ENCODE results near the gene PRKCZ.
"Not testable (repeated sequence)": the region's sequence is repeated elsewhere in the genome, so short reads cannot be mapped to it uniquely, and the experiment has no call there.

Gene PRKCZ

DNA sequence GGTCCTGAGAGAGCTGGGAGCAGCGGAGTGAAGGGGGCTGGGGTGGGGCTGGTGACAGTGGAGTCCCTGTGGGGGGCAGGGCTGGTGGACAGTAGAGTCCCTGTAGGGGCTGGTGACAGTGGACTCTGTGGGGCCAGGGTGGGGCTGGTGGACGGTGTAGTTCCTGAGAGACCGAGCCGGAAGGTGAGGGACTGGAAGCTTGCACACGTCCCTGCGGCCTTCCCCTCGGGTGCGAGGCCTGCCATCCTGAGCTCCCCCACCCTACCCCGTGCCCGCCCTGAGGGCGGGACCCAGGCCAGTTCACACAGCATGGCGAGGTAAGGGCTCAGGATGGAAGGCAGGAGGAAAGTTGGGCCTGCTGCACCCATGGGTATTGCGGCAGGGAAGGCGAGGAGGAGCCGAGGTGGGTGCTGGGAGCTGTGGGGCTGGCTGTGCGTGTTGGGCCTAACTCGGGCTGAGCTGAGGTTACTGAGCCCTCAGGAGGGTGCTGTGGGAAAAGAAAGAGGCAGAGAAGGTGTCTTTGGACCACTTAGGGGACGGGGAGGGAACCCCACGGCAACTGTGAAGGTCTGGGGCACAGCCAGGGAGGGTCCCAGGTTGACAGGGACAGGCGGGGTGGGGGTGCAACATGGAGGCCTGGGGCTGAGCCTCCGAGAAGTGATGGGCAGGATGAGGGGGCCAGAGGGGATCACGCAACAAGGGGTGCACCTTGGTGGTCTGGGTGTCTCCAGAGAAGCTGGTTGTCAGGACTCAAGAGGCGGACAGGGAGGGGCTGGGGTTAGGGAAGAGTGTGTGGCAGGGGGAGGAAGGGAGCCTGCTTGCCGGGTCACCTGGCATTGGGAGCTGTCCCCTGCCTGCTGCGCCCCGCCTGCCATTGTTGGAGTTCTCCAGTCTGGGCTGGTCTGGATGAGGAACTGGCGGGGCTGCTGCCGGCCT is 60.8 kb downstream of the PRKCZ start:
- Histone ChIP-seq H3K9ac (ENCODE audit: low read length) (no peak overlapping the region), H2AFZ (ENCODE audit: low read depth, low read length) (no peak overlapping the region), H3K9me3 (ENCODE audit: insufficient read depth, low read length) (peaks cover 16% of the 10 kb centered on the region; the same call in 1 of the 2 replicates), H3K36me3 (replicated peaks; ENCODE audit: low read depth, low read length) (peaks cover 5% of the 10 kb centered on the region), H3K27ac (ENCODE audit: low read length) (no peak overlapping the region), H3K79me2 (ENCODE audit: low read length) (no peaks in the 10 kb centered on the region), H3K27me3 (ENCODE audit: low read depth, low read length) (peaks cover 5% of the 10 kb centered on the region; the same call in 1 of the 2 replicates), H3K4me2 (ENCODE audit: low read length) (no peak overlapping the region), H3K4me3 (ENCODE audit: low read length) (no peak overlapping the region), H4K20me1 (ENCODE audit: insufficient read depth, low read length) (no peaks in the 10 kb centered on the region), H3K4me1 (ENCODE audit: low read length) (peaks cover 14% of the 10 kb centered on the region)
- TF ChIP-seq EZH2phosphoT487 (IDR thresholded peaks at IDR 0.05; ENCODE audit: low read depth) = no peak
- TF ChIP-seq, protein P1, sequence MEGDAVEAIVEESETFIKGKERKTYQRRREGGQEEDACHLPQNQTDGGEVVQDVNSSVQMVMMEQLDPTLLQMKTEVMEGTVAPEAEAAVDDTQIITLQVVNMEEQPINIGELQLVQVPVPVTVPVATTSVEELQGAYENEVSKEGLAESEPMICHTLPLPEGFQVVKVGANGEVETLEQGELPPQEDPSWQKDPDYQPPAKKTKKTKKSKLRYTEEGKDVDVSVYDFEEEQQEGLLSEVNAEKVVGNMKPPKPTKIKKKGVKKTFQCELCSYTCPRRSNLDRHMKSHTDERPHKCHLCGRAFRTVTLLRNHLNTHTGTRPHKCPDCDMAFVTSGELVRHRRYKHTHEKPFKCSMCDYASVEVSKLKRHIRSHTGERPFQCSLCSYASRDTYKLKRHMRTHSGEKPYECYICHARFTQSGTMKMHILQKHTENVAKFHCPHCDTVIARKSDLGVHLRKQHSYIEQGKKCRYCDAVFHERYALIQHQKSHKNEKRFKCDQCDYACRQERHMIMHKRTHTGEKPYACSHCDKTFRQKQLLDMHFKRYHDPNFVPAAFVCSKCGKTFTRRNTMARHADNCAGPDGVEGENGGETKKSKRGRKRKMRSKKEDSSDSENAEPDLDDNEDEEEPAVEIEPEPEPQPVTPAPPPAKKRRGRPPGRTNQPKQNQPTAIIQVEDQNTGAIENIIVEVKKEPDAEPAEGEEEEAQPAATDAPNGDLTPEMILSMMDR (IDR thresholded peaks at IDR 0.05; ENCODE audit: low read depth, low read length) = no peak

- peaks cover 14% of the 10 kb centered on the region for H3K4me1 ChIP-seq (ENCODE audit: low read length)
- H3K9me3 ChIP-seq (ENCODE audit: insufficient read depth, low read length) = peaks cover 16% of the 10 kb centered on the region; the same call in 1 of the 2 replicates
- no peak overlapping the region for H3K9ac ChIP-seq (ENCODE audit: low read length)
- no peak overlapping the region for H3K4me3 ChIP-seq (ENCODE audit: low read length)
- H3K36me3 ChIP-seq (replicated peaks; ENCODE audit: low read depth, low read length) = peaks cover 5% of the 10 kb centered on the region
- peaks cover 5% of the 10 kb centered on the region; the same call in 1 of the 2 replicates for H3K27me3 ChIP-seq (ENCODE audit: low read depth, low read length)
- no peak overlapping the region for H3K4me2 ChIP-seq (ENCODE audit: low read length)
- no peak overlapping the region for H3K27ac ChIP-seq (ENCODE audit: low read length)
- no peak for TF ChIP-seq EZH2phosphoT487 (IDR thresholded peaks at IDR 0.05; ENCODE audit: low read depth)
- TF ChIP-seq, protein P1 (IDR thresholded peaks at IDR 0.05; ENCODE audit: low read depth, low read length) = no peak
- no peak overlapping the region for H2AFZ ChIP-seq (ENCODE audit: low read depth, low read length)
- H3K79me2 ChIP-seq (ENCODE audit: low read length) = no peaks in the 10 kb centered on the region
- no peaks in the 10 kb centered on the region for H4K20me1 ChIP-seq (ENCODE audit: insufficient read depth, low read length)
Measured at GRCh38 chr1:2111674-2112035, 61.4 kb downstream of the PRKCZ start.

DNA sequence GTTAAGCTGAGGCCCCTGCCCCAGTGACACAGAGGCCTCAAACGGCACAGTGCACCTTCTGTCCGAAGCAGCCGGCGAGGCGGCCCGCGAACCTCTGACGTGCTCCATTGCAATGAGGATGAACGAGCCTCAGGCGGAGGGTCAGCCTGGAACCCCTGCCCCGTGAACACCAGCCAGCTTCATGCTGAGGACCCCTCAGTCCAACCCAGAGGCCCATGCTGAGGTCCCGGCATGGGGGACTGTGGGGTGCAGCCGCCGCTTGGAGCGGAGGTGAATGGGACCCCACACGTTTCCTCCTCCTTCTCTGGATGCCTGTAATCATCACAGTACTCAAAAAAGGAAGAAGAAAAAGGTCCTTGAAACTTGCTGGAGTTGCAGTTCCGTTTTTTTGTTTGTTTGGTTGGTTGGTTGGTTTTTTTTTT is 62.1 kb downstream of the PRKCZ start:
- Histone ChIP-seq H3K36me3 (replicated peaks; ENCODE audit: low read depth, low read length) (peaks cover 5% of the 10 kb centered on the region), H3K4me2 (ENCODE audit: low read length) (peak overlapping the region; percentile 46), H3K4me3 (ENCODE audit: low read length) (peak overlapping the region; percentile 15; the same call in 1 of the 2 replicates), H3K27me3 (ENCODE audit: low read depth, low read length) (peaks cover 5% of the 10 kb centered on the region; the same call in 1 of the 2 replicates), H4K20me1 (ENCODE audit: insufficient read depth, low read length) (no peaks in the 10 kb centered on the region), H3K9ac (ENCODE audit: low read length) (no peak overlapping the region), H3K4me1 (ENCODE audit: low read length) (peaks cover 14% of the 10 kb centered on the region), H3K79me2 (ENCODE audit: low read length) (no peaks in the 10 kb centered on the region), H2AFZ (ENCODE audit: low read depth, low read length) (no peak overlapping the region), H3K27ac (ENCODE audit: low read length) (peak overlapping the region; percentile 54), H3K9me3 (ENCODE audit: insufficient read depth, low read length) (peaks cover 16% of the 10 kb centered on the region; the same call in 1 of the 2 replicates)
- TF ChIP-seq, protein P1 (IDR thresholded peaks at IDR 0.05; ENCODE audit: low read depth, low read length) = no peak
- TF ChIP-seq EZH2phosphoT487 (IDR thresholded peaks at IDR 0.05; ENCODE audit: low read depth) = no peak

- no peak overlapping the region for H2AFZ ChIP-seq (ENCODE audit: low read depth, low read length)
- TF ChIP-seq, protein P1 (IDR thresholded peaks at IDR 0.05; ENCODE audit: low read depth, low read length) = no peak
- TF ChIP-seq EZH2phosphoT487 (IDR thresholded peaks at IDR 0.05; ENCODE audit: low read depth) = no peak
- H4K20me1 ChIP-seq (ENCODE audit: insufficient read depth, low read length) = no peaks in the 10 kb centered on the region
- no peak overlapping the region for H3K27ac ChIP-seq (ENCODE audit: low read length)
- H3K4me1 ChIP-seq (ENCODE audit: low read length) = peaks cover 16% of the 10 kb centered on the region
- H3K79me2 ChIP-seq (ENCODE audit: low read length) = no peaks in the 10 kb centered on the region
- H3K36me3 ChIP-seq (replicated peaks; ENCODE audit: low read depth, low read length) = peaks cover 5% of the 10 kb centered on the region
- H3K4me2 ChIP-seq (ENCODE audit: low read length) = no peak overlapping the region
- H3K27me3 ChIP-seq (ENCODE audit: low read depth, low read length) = peaks cover 5% of the 10 kb centered on the region; the same call in 1 of the 2 replicates
- H3K9ac ChIP-seq (ENCODE audit: low read length) = no peak overlapping the region
- H3K9me3 ChIP-seq (ENCODE audit: insufficient read depth, low read length) = peaks cover 16% of the 10 kb centered on the region; the same call in 1 of the 2 replicates
- no peak overlapping the region for H3K4me3 ChIP-seq (ENCODE audit: low read length)
Measured at GRCh38 chr1:2113620-2114135, 63.5 kb downstream of the PRKCZ start.

- not testable (repeated sequence) for H3K36me3 ChIP-seq (replicated peaks; ENCODE audit: low read depth, low read length); H4K20me1 ChIP-seq (ENCODE audit: insufficient read depth, low read length); H3K79me2 ChIP-seq (ENCODE audit: low read length); H3K4me3 ChIP-seq (ENCODE audit: low read length); H3K9ac ChIP-seq (ENCODE audit: low read length); H3K27ac ChIP-seq (ENCODE audit: low read length); H2AFZ ChIP-seq (ENCODE audit: low read depth, low read length); H3K4me2 ChIP-seq (ENCODE audit: low read length); H3K27me3 ChIP-seq (ENCODE audit: low read depth, low read length)
- Histone ChIP-seq H3K9me3 (ENCODE audit: insufficient read depth, low read length) (peaks cover 16% of the 10 kb centered on the region; the same call in 1 of the 2 replicates), H3K4me1 (ENCODE audit: low read length) (peaks cover 19% of the 10 kb centered on the region)
Measured at GRCh38 chr1:2114635-2115007, 64.4 kb downstream of the PRKCZ start.

All from OCI-LY3 (cell line).